NCI-H526 treated with DMSO at 0.1 percent for 48 hours (cell line): ENCODE results near the gene WASL.
"Not testable (repeated sequence)": the region's sequence is repeated elsewhere in the genome, so short reads cannot be mapped to it uniquely, and the experiment has no call there.

Experiments used
- DNase-seq: peaks from one replicate; lab custom pipeline; 2025; lab: John Stamatoyannopoulos, UW

WASL gene

GRCh38 chr7:123732413-123733091 is 16.3 kb downstream of the WASL start:
- no peak for DNase-seq

- no peak for DNase-seq
Measured at GRCh38 chr7:123729218-123729578, 19.6 kb downstream of the WASL start.

GRCh38 chr7:123727071-123727837 is 21.5 kb downstream of the WASL start:
- no peak for DNase-seq

GRCh38 chr7:123725586-123726171 is 23.1 kb downstream of the WASL start:
- DNase-seq = no peak

- no peak for DNase-seq
Measured at GRCh38 chr7:123724817-123725253, 24.0 kb downstream of the WASL start.

GRCh38 chr7:123723913-123724312 is 24.9 kb downstream of the WASL start:
- DNase-seq = no peak

- DNase-seq = not testable (repeated sequence)
Measured at GRCh38 chr7:123720527-123720926, 28.3 kb downstream of the WASL start.

GRCh38 chr7:123719197-123719721 is 29.5 kb downstream of the WASL start:
- DNase-seq = no peak

- no peak for DNase-seq
Measured at GRCh38 chr7:123718773-123719172, 30.0 kb downstream of the WASL start.

- no peak for DNase-seq
Measured at GRCh38 chr7:123717689-123718088, 31.1 kb downstream of the WASL start.

- DNase-seq = no peak
Measured at GRCh38 chr7:123716877-123717276, 31.9 kb downstream of the WASL start.

GRCh38 chr7:123715799-123716198 is 33.0 kb downstream of the WASL start:
- DNase-seq = no peak

GRCh38 chr7:123715198-123715597 is 33.6 kb downstream of the WASL start:
- DNase-seq = no peak

GRCh38 chr7:123714296-123715080 is 34.3 kb downstream of the WASL start:
- DNase-seq = no peak

GRCh38 chr7:123712619-123713018 is 36.2 kb downstream of the WASL start:
- DNase-seq = no peak

GRCh38 chr7:123711832-123712293 is 36.9 kb downstream of the WASL start:
- DNase-seq = no peak

- no peak for DNase-seq
Measured at GRCh38 chr7:123710683-123711082, 38.1 kb downstream of the WASL start.

- DNase-seq = no peak
Measured at GRCh38 chr7:123709525-123709924, 39.3 kb downstream of the WASL start.

- no peak for DNase-seq
Measured at GRCh38 chr7:123705211-123705901, 43.4 kb downstream of the WASL start.

GRCh38 chr7:123695944-123696677 is 52.7 kb downstream of the WASL start:
- DNase-seq = no peak

- no peak for DNase-seq
Measured at GRCh38 chr7:123692471-123692877, 56.3 kb downstream of the WASL start.
